ENCODE measurements around the gene ZBTB22.
"Not testable (repeated sequence)": the region's sequence is repeated elsewhere in the genome, so short reads cannot be mapped to it uniquely, and the experiment has no call there.

Gene ZBTB22, protein sequence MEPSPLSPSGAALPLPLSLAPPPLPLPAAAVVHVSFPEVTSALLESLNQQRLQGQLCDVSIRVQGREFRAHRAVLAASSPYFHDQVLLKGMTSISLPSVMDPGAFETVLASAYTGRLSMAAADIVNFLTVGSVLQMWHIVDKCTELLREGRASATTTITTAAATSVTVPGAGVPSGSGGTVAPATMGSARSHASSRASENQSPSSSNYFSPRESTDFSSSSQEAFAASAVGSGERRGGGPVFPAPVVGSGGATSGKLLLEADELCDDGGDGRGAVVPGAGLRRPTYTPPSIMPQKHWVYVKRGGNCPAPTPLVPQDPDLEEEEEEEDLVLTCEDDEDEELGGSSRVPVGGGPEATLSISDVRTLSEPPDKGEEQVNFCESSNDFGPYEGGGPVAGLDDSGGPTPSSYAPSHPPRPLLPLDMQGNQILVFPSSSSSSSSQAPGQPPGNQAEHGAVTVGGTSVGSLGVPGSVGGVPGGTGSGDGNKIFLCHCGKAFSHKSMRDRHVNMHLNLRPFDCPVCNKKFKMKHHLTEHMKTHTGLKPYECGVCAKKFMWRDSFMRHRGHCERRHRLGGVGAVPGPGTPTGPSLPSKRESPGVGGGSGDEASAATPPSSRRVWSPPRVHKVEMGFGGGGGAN

DNA sequence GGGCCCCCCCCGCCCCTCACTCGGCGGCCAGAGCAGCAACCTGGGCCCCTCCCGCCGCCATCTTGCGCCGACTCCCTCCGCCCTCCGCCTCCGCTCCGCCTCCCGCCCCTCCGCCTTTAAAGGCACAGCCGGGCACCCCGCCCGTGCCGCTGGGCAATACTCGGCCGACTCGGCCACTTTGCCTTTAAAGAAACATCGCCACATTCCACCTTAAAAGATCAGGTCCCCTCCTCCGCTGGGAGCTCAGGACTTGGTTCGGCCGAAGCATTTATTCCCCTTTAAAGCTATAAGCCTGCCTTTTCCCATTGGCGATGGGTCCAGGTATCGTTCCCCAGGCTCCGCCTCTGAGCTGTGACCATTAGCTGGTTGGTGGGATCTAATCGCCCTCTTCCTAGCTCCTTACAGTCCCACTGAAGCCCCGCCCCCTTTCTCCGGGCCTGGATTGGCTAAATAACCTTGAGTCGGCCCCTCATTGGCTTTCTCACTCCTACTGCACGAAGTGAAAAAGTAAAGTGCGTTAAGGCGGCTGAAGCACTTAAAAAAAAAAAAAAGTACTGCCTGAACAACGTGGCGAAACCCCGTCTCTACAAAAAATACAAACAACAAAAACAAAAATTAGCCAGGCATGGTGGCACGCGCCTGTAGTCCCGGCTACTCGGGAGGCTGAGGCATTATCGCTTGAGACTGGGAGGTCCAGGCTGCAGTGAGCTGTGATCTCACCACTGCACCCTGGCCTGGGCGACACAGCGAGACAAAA lies at the start of gene ZBTB22:
TSS of gene ZBTB22 (minus strand) at position 76 of the 757 bp plus-strand sequence. CDS start 828 bp downstream, outside the sequence.
- peak; percentile 100 for DNase-seq

DNA sequence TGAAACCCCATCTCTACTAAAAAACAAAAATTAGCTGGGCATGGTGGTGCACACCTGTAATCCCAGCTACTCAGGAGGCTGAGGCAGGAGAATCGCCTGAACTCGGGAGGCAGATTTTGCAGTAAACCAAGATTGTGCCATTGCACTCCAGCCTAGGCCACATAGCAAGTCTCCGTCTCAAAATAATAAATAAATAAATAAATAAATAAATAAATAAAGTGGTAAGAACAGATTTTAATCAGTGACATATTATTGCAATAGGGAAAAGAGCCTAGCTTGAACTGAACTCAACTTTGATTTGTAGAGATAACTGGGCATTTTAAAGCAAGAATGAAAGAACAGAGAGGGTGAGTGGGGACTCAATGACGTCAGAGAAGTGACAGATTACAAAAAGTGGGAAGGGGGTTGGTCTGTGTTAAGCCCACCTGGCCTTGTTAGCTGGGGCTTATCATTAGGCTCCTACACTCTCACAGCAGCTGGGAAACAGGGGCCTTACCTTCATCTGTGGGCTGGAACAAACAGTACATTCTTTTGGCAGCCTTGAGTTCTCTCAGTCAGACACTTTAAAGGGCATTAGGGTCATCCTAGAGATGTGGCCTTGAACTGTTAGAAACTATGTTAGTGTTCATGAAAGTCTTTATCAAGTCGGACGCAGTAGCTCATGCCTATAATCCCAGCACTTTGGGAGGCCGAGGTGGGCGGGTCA lies 49.6 kb upstream of the ZBTB22 start:
- DNase-seq: no peak

- DNase-seq: not testable (repeated sequence)
These were observed 47.8 kb upstream of the ZBTB22 start for GRCh38 chr6:33365206-33365971.

DNA sequence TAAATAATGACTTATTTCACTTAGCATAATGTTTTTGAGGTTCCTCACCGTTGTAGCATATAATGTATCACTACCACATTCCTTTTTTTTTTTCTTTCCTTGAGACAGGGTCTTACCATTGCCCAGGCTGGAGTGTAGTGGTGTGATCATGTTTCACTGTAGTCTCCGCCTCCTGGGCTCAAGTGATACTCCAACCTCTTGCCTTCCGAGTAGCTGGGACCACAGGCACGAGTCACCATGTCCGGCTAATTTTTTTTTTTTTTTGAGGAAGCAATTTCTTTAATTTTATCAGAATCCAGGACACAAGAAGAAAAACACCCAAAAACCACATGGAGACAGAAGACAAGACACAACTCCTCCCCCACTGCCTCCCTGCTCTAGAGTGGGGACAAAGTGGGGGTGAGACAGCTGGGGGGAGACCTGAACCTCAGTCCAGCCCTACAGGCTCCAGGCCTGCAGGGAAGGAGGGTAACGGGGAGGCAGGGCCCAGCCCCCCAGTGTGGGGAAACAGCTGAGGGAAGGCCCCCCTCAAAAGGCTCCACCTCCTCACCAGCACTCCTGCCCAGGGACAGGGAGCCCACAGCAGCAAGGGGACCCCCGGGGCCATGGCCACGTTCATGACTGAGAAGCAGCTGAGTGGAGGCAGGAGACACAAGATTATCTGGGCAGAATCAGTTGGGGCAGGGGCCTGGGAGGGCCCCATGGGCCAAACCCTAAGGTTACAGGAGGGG lies 47.1 kb upstream of the ZBTB22 start:
- DNase-seq: peak; percentile 41

DNA sequence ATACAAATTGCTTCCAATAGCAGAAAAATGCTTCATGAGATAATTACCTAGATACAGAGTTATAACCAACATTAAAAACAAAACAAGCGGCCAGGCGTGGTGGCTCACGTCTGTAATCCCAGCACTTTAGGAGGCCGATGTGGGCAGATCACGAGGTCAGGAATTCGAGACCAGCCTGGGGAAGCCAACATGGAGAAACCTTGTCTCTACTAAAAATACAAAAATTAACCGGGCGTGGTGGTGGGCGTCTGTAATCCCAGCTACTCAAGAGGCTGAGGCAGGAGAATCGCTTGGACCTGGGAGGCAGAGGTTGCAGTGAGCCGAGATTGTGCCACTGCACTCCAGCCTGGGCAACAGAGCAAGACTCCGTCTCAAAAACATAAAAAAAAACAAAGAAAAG lies 45.9 kb upstream of the ZBTB22 start:
- not testable (repeated sequence) for DNase-seq

DNA sequence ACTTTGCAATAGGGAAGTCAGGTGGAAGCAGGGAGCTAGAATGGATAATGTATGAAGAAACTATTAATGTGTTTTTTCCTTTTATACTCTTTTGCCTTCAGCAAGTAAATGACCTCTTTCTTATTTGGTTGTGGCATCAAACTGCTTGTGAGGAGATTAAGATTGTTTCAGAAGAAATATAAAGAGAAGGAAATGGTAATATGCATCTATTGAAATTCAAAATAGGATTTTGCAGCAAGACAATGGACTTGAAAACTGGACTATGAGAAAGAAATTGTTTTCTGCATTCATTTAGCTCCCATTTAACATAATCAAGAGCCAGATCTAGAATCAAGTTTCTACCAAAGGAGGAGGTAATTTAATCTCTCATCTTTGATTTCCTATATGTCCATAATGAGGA lies 41.8 kb upstream of the ZBTB22 start:
- no peak for DNase-seq

DNA sequence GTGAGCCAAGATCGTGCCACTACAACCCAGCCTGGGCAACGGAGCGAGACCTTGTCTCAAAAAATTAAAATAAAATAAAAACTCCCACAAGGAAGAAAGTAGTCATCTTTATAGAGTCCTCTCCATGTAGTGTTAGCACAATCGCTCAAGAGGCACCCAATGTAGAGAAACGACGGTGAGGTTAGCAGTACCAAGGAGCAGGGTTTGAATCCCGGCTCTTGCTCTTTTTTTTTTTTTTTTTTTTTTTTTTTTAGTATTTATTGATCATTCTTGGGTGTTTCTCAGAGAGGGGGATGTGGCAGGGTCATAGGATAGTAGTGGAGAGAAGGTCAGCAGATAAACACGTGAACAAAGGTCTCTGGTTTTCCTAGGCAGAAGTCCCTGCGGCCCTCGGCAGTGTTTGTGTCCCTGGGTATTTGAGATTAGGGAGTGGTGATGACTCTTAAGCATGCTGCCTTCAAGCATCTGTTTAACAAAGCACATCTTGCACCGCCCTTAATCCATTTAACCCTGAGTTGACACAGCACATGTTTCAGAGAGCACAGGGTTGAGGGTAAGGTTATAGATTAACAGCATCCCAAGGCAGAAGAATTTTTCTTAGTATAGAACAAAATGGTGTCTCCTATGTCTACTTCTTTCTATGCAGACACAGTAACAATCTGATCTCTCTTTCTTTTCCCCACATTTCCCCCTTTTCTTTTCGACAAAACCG lies 39.8 kb upstream of the ZBTB22 start:
- DNase-seq: not testable (repeated sequence)

GRCh38 chr6:33356295-33356694 lies 38.8 kb upstream of the ZBTB22 start:
- no peak for DNase-seq

DNA sequence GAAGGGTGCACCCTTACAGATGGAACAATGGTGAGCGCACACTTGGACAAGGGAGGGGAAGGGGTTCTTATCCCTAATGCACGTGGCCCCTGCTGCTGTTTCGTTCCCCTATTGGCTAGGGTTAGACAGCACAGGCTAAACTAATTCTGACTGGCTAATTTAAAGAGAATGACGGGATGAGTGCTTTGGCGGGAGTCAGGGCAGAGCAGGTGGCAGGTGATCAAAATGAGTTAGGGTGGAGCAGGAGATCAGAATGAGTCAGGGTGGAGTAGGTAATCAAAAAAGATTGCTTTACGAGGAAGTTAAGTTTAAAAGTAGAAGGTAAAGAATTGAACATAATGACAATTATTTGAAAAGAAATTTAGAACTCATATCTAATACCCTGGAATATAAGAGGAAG lies 38.3 kb upstream of the ZBTB22 start:
- DNase-seq: not testable (repeated sequence)

DNA sequence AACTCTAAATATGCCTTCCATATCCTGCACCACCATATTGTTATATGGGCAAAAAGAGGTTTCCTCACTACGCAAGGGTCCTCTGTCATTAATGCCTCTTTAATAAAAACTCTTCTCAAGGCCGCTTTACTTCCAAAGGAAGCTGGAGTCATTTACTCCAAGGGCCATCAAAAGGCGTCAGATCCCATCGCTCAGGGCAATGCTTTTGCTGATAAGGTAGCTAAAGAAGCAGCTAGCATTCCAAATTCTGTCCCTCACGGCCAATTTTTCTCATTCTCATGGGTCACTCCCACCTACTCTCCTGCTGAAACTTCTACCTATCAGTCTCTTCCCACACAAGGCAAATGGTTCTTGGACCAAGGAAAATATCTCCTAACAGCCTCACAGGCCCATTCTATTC lies 30.3 kb upstream of the ZBTB22 start:
- DNase-seq: no peak

DNA sequence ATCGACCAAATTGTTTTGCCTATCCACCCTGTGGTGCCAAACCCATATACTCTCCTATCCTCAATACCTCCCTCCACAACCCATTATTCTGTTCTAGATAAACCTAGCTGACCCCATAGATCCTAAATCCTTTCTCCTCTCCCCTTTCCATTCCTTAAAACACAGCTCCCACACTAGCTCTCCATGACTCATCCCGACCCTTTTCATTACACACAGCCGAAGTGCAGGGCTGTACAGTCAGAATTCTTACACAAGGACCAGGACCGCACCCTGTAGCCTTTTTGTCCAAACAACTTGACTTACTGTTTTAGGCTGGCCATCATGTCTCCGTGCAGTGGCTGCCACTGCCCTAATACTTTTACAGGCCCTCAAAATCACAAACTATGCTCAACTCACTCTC lies 29.4 kb upstream of the ZBTB22 start:
- DNase-seq: not testable (repeated sequence)

DNA sequence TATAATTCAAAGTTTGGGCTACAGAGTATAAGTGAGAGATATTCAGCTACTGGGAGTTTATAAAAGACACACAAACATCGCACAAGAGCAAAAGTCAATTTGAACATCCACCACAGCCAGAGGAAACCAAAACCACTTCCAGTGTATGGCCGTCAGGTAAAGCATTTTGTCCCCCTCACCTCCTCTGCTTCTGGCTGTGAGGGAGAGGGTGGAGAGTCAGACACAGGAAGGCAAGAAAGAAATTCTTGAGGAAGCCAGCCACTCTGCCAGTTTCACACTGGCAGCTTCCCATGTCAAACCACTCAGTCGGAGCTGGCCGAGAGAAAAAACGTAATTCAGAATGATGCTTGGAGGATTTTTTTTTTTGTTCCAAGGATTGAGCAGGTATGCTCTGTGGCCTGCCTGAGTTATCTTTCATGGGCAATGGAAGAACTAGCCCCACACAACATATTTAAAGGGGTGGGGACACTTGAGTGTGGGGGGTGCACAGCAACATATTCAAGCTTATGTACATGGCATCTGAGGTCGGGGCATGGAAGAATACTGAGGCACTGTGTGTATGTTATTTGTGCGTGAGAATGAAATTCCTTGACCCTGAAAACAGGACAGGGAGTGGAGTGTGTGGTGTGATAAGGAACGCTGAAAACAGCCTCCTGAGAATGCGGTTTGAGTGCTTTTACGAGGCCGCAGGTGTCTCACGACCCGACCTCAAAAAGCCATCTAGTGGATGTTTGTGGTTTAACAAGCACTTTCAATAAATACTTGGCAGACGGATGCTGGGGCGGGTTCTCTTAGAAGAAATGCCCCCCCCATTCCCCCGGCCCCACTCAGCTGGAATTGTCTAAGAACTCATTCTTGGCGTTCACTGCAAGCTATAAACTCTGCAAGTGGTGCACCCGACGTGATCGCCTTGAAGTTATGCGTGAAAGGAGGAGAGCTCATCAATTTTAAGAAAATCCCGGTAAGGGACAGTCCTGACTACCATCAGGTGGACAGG lies 27.5 kb upstream of the ZBTB22 start:
- peak; percentile 75 for DNase-seq

DNA sequence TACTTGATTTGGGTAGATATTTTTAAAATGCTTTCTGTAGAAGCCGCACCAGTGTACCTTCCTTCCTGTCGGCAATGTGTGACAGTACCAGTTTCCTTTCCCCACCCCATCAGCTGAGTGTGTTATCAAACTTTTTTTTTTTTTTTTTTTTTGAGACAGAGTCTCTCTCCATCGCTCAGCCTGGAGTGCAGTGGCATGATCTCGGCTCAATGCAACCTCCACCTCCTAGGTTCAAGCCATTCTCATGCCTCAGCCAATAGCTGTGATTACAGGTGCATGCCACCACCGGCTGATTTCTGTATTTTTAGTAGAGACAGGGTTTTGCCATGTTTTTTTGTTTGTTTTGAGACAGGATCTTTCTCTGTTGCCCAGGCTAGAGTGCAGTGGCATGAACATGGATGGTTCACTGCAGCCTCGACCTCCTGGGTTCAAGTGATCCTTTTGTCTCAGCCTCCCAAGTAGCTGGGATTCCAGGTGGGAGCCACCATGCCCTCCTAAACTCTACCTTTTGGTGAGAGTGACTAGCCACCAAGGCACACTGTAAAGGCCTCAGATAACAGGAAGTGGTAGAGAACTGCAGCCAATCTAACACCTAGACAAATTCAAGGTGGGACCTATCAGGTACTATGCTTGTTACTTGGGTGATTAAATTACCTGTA lies 26.5 kb upstream of the ZBTB22 start:
- DNase-seq: no peak

GRCh38 chr6:33343606-33343952 lies 26.0 kb upstream of the ZBTB22 start:
- not testable (repeated sequence) for DNase-seq

- no peak for DNase-seq
These were observed 21.6 kb upstream of the ZBTB22 start for GRCh38 chr6:33339193-33339592.

DNA sequence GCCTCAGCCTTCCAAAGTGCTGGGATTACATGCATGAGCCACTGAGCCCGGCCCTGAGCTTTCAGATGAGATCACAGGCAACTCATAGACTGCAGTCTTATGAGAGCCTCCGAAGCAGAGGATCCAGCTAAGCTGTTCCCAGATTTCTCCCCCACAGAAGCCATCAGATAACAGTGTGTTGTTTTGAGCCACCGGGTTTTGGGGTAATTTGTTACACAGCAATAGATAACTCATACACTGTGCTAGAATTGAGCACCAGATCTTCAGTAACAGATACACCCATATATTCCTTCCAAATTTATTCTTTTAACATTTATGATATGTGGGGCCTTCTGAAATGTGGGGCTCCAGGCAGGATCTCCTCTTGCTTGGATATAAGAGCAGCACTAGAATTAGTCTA lies 19.0 kb upstream of the ZBTB22 start:
- no peak for DNase-seq

DNA sequence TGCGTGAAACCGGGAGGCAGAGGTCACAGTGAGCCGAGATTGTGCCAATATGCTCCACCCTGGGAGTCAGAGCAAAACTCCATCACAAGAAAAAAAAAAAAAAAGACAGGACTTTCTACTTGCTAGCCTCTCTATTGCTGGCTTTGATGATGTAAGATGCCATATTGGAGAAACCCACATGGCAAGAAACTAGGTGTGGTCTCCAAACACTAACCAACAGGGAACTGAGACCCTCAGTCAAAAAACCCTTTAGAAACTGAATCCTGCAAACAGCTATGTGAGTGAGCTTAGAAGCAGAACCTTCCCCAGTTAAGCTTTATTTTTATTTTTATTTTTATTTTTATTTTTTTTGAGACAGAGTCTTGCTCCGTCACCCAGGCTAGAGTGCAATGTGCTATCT lies 18.4 kb upstream of the ZBTB22 start:
- no peak for DNase-seq

- DNase-seq: no peak
These were observed 16.1 kb upstream of the ZBTB22 start for GRCh38 chr6:33333666-33334065.

GRCh38 chr6:33330736-33331135 lies 13.2 kb upstream of the ZBTB22 start:
- DNase-seq: no peak

Measured in NCI-H1105 (cell line).